Upper lobe of left lung (tissue), 6 donors: ENCODE data around the gene BCL2A1. TPM values are rescaled to one million over a fixed set of nuclear protein-coding genes. Genes with fewer than 3 reads are reported as not detected.

ENCODE experiments used
- ATAC-seq, 2 donors: fragments of 200-7000 bp; cut with Tn5 transposase; one replicate each; pipeline ENCODE4 v1.9.1; 2022; ENCODE audit warnings: mild to moderate bottlenecking in 2 of 2, moderate library complexity in 2 of 2; ENCODE audit not compliant: low FRiP score in 2 of 2
- DNase-seq, 2 donors: peaks; one replicate each; pipeline ENCODE4 v3.0.0-alpha.2; 2019 to 2020
- H3K27ac ChIP-seq, 4 donors: fragments of 200-600 bp; sonication (generic); one replicate each; pipeline ENCODE4 v1.5.1; 2016 to 2019
- H3K27me3 ChIP-seq, 4 donors: fragments of 200-600 bp; sonication (generic); one replicate each; pipeline ENCODE4 v1.5.1; 2017 to 2019
- H3K36me3 ChIP-seq, 4 donors: fragments of 200-600 bp; sonication (generic); one replicate each; pipeline ENCODE4 v1.5.1; 2016 to 2019
- H3K4me1 ChIP-seq, 4 donors: fragments of 200-600 bp; sonication (generic); one replicate each; pipeline ENCODE4 v1.5.1; 2018 to 2019
- H3K4me3 ChIP-seq, 4 donors: fragments of 200-600 bp; sonication (generic); one replicate each; pipeline ENCODE4 v1.5.1; 2017 to 2019; ENCODE audit warnings: mild to moderate bottlenecking in 2 of 4, moderate library complexity in 1 of 4
- H3K9me3 ChIP-seq, 4 donors: fragments of 200-600 bp; sonication (generic); one replicate each; pipeline ENCODE4 v1.5.1; 2018 to 2019
- CTCF ChIP-seq, 6 experiments: fragments of 450-650 bp in 4 of 6; fragments of 200-600 bp in 2 of 6; sonication (generic) in 2 of 6; IDR thresholded peaks; one replicate each; pipeline ENCODE4 v1.5.1; 2016 to 2019; ENCODE audit warnings: antibody characterized with exemption in 6 of 6
- EP300 ChIP-seq, 4 donors: sonication (generic); formaldehyde crosslinking; IDR thresholded peaks; one replicate each; pipeline ENCODE4 v1.5.1; 2017; ENCODE audit warnings: antibody characterized with exemption in 4 of 4, control low read depth in 2 of 4
- POLR2A ChIP-seq, 4 donors: fragments of 450-650 bp; IDR thresholded peaks; one replicate each; pipeline ENCODE4 v1.5.1; 2016 to 2017; ENCODE audit warnings: antibody characterized with exemption in 4 of 4, mild to moderate bottlenecking in 2 of 4
- POLR2AphosphoS5 ChIP-seq, 2 donors: sonication (generic); formaldehyde crosslinking; IDR thresholded peaks; one replicate each; pipeline ENCODE4 v1.5.1; 2017; ENCODE audit warnings: antibody characterized with exemption in 2 of 2
- WGBS, 2 donors: methylation state at CpG; one replicate each; pipeline ENCODE4 v1.1.5; 2017 to 2018; 5-methylcytosine and 5-hydroxymethylcytosine counted together
- total RNA-seq, 6 donors: library from RNA; depleted of rRNA in 4 of 6; stranded (reverse); fragments of >200 nt in 4 of 6; gene quantifications; one replicate each; pipeline versions ENCODE4 v1.1.0 to v1.2.1, GENCODE V29; 2016 to 2021
- donor health status: DM: no; HTN: no; CAD: no; lungs with moderate emphysema.
- donor health status: DM: no; HTN: yes; CAD: no; lungs with severe emphysema.

Gene BCL2A1
- total RNA-seq, 6 donors from 2014 or later: 11.5 to 81.9 (median 43.7) TPM

- WGBS, 2 donors: 0% methylated on average over 18 to 58 of the region's 68 CpGs
- H3K27me3 ChIP-seq: no peaks in the 10 kb centered on the region
- H3K9me3 ChIP-seq: peaks cover 17 to 32% (median 28%) of the 10 kb centered on the region in 4 donors
- DNase-seq (peak; percentile 99), ATAC-seq (peak; percentile 99 to 100)
- H3K4me3 ChIP-seq: peak overlapping the region; percentile 64 to 98 (median 86)
- peak overlapping the region; percentile 93 to 99 (median 97) for H3K27ac ChIP-seq
- H3K36me3 ChIP-seq: peaks cover 0 to 23% (median 21%) of the 10 kb centered on the region in 4 donors
- H3K4me1 ChIP-seq: peaks cover 0 to 14% (median 10%) of the 10 kb centered on the region in 4 donors
- peak; percentile 90 to 96 for TF ChIP-seq POLR2AphosphoS5 (IDR thresholded peaks at IDR 0.05)
- peak in 1 of 4 donors; percentile 13 for TF ChIP-seq EP300 (IDR thresholded peaks at IDR 0.05)
- TF ChIP-seq CTCF (IDR thresholded peaks at IDR 0.05): peak in 2 of 6 experiments; percentile 12 to 40
- peak in 3 of 4 donors; percentile 76 to 98 (median 76) for TF ChIP-seq POLR2A (IDR thresholded peaks at IDR 0.05)
These were observed 47.4 kb downstream of the BCL2A1 start for GRCh38 chr15:79923515-79924169.

- ATAC-seq (peak; percentile 84 to 89), DNase-seq (peak; percentile 80 to 94)
- 0% methylated on average over 14 to 45 of the region's 51 CpGs for WGBS, 2 donors
- H3K4me1 ChIP-seq: peaks cover 0 to 14% (median 10%) of the 10 kb centered on the region in 4 donors
- peak overlapping the region; percentile 64 to 98 (median 86) for H3K4me3 ChIP-seq
- H3K27me3 ChIP-seq: no peaks in the 10 kb centered on the region
- peaks cover 0 to 23% (median 21%) of the 10 kb centered on the region in 4 donors for H3K36me3 ChIP-seq
- H3K9me3 ChIP-seq: peaks cover 23 to 37% (median 34%) of the 10 kb centered on the region in 4 donors
- peak overlapping the region; percentile 93 to 99 (median 97) for H3K27ac ChIP-seq
- TF ChIP-seq POLR2AphosphoS5 (IDR thresholded peaks at IDR 0.05): peak in 1 of 2 donors; percentile 44
- TF ChIP-seq POLR2A (IDR thresholded peaks at IDR 0.05): no peak
- no peak for TF ChIP-seq EP300 (IDR thresholded peaks at IDR 0.05)
- no peak for TF ChIP-seq CTCF (IDR thresholded peaks at IDR 0.05)
These were observed 47.9 kb downstream of the BCL2A1 start for GRCh38 chr15:79923079-79923514.

GRCh38 chr15:79922512-79923078 lies 48.4 kb downstream of the BCL2A1 start:
- TF ChIP-seq CTCF (IDR thresholded peaks at IDR 0.05): no peak
- TF ChIP-seq EP300 (IDR thresholded peaks at IDR 0.05): no peak
- no peak for TF ChIP-seq POLR2AphosphoS5 (IDR thresholded peaks at IDR 0.05)
- TF ChIP-seq POLR2A (IDR thresholded peaks at IDR 0.05): no peak

GRCh38 chr15:79919749-79920511 lies 51.1 kb downstream of the BCL2A1 start:
- WGBS, 2 donors: 93 to 97% methylated on average over 12 of the region's 12 CpGs
- ATAC-seq: no peak
- TF ChIP-seq POLR2A (IDR thresholded peaks at IDR 0.05): no peak
- no peak for TF ChIP-seq POLR2AphosphoS5 (IDR thresholded peaks at IDR 0.05)
- no peak for TF ChIP-seq EP300 (IDR thresholded peaks at IDR 0.05)
- no peak for TF ChIP-seq CTCF (IDR thresholded peaks at IDR 0.05)
- DNase-seq: no peak
- peaks cover 0 to 23% (median 21%) of the 10 kb centered on the region in 4 donors for H3K36me3 ChIP-seq
- H3K27me3 ChIP-seq: no peaks in the 10 kb centered on the region
- peaks cover 0 to 14% (median 10%) of the 10 kb centered on the region in 4 donors for H3K4me1 ChIP-seq
- H3K9me3 ChIP-seq: peaks cover 38 to 66% (median 64%) of the 10 kb centered on the region in 4 donors
- H3K4me3 ChIP-seq: no peak overlapping the region
- H3K27ac ChIP-seq: no peak overlapping the region

More at GRCh38 chr15:79922512-79923078, 48.4 kb downstream of the BCL2A1 start:
- DNase-seq (no peak), ATAC-seq (no peak)
- Histone ChIP-seq H3K4me3 (peak overlapping the region; percentile 64 to 98 (median 86)), H3K36me3 (peaks cover 0 to 23% (median 21%) of the 10 kb centered on the region in 4 donors), H3K27ac (peak overlapping the region; percentile 93 to 99 (median 97)), H3K27me3 (no peaks in the 10 kb centered on the region), H3K9me3 (peaks cover 27 to 42% (median 39%) of the 10 kb centered on the region in 4 donors), H3K4me1 (peaks cover 0 to 14% (median 10%) of the 10 kb centered on the region in 4 donors)
- 33 to 58% methylated on average over 10 to 17 of the region's 17 CpGs for WGBS, 2 donors
